Amniotic stem cell (primary cell): Measurements from ENCODE around the gene SHISAL2A.
A peak's percentile ranks its signal among the peaks of the same experiment; 100 is the strongest.

Experiments
- DNase-seq: peaks from one replicate; lab custom pipeline; 2025; lab: John Stamatoyannopoulos, UW

The SHISAL2A gene

GRCh38 chr1:52659851-52660596, 27.1 kb downstream of the SHISAL2A start:
- no peak for DNase-seq

- no peak for DNase-seq
Measured at GRCh38 chr1:52660807-52661206, 27.8 kb downstream of the SHISAL2A start.

- DNase-seq, result no peak
Measured at GRCh38 chr1:52662645-52663313, 29.8 kb downstream of the SHISAL2A start.

- no peak for DNase-seq
Measured at GRCh38 chr1:52663716-52664115, 30.7 kb downstream of the SHISAL2A start.

GRCh38 chr1:52665006-52665941, 32.3 kb downstream of the SHISAL2A start:
- no peak for DNase-seq

GRCh38 chr1:52667290-52667689, 34.3 kb downstream of the SHISAL2A start:
- no peak for DNase-seq

- DNase-seq, result no peak
Measured at GRCh38 chr1:52667984-52668383, 35.0 kb downstream of the SHISAL2A start.

GRCh38 chr1:52668711-52669110, 35.7 kb downstream of the SHISAL2A start:
- DNase-seq, result no peak

- DNase-seq, result peak; percentile 26
Measured at GRCh38 chr1:52669696-52670095, 36.7 kb downstream of the SHISAL2A start.

- no peak for DNase-seq
Measured at GRCh38 chr1:52670604-52671003, 37.6 kb downstream of the SHISAL2A start.

GRCh38 chr1:52672946-52673345, 40.0 kb downstream of the SHISAL2A start:
- DNase-seq, result no peak

GRCh38 chr1:52673513-52673912, 40.5 kb downstream of the SHISAL2A start:
- no peak for DNase-seq

GRCh38 chr1:52674497-52675384, 41.8 kb downstream of the SHISAL2A start:
- no peak for DNase-seq

- no peak for DNase-seq
Measured at GRCh38 chr1:52676249-52676903, 43.4 kb downstream of the SHISAL2A start.

GRCh38 chr1:52677076-52677806, 44.3 kb downstream of the SHISAL2A start:
- no peak for DNase-seq

GRCh38 chr1:52679048-52679447, 46.1 kb downstream of the SHISAL2A start:
- DNase-seq, result no peak

- no peak for DNase-seq
Measured at GRCh38 chr1:52679498-52679897, 46.5 kb downstream of the SHISAL2A start.

GRCh38 chr1:52680353-52680752, 47.4 kb downstream of the SHISAL2A start:
- no peak for DNase-seq

GRCh38 chr1:52681136-52681535, 48.2 kb downstream of the SHISAL2A start:
- no peak for DNase-seq

- DNase-seq, result no peak
Measured at GRCh38 chr1:52683367-52683940, 50.5 kb downstream of the SHISAL2A start.
